Measurements from ENCODE around the gene ROBO1. TPM values are rescaled to one million over a fixed set of nuclear protein-coding genes. Genes with fewer than 3 reads are reported as not detected.

Gene ROBO1
- total RNA-seq, result 10 to 100 TPM in 3 of 4 donors, 1 to 10 TPM in 1; 8.6 to 26.3 (median 16.6) TPM

DNA sequence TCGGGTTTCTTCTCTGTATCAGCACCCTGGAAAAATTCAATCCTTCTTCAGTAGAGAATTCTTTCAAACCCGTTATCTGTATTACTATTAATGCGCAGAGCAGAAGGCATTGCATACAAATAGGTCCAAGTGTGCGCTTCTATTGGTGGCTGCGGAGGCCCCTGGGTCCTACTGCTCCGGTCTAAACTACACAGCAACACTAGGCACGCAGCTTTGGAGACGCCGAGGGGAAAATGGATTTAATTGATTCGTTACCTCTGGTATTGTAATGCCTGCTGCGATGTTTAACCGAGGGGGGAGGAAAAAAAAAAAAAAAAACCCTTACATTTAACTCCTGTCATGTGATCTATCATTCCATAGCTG, at the start of gene ROBO1:
Gene ROBO1 (minus strand): TSS at position 94 of the 363 bp plus-strand sequence.
- no peak for DNase-seq
- H3K27ac ChIP-seq, result no peak within 1 kb of the TSS
- no peak within 1 kb of the TSS for H3K4me3 ChIP-seq (replicated peaks in 1 of 3)
- H3K9me3 ChIP-seq, result no peaks in the 10 kb centered on the region
- peaks cover 7 to 18% of the 10 kb centered on the region in 2 donors for H3K4me1 ChIP-seq
- no peak for TF ChIP-seq POLR2A (IDR thresholded peaks at IDR 0.05)
- no peak for TF ChIP-seq CTCF (IDR thresholded peaks at IDR 0.05)
- 4 to 5% methylated on average over 12 of the region's 12 CpGs for WGBS, 2 donors
- no peaks in the 10 kb centered on the region for H3K36me3 ChIP-seq
- H3K27me3 ChIP-seq, result no peaks in the 10 kb centered on the region
- intact Hi-C loops (cut with DNase I), result no loop called here

DNA sequence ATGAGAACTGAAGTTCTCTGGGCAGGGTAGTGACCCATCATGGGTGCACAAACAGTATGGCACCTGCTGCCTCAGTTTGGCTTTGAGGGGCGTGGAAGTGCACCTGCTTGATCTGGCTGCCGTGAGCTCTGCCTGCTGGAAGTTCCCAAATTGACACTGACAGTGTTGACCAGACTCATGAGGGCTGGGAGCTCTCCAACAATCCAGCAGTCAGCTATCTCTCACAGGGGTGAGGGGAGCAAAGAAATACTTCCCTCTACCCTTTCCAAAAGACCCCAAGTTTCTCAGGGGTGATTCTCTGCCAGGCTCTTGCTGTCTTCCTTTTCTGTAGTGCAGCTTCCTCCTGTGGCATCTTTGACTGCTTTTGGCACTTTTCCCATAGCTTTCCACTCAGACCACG, 49.4 kb upstream of the ROBO1 start:
- TF ChIP-seq POLR2A (IDR thresholded peaks at IDR 0.05) (no peak), CTCF (IDR thresholded peaks at IDR 0.05) (no peak)
- H3K9me3 ChIP-seq, result no peaks in the 10 kb centered on the region
- WGBS, 2 donors, result 46 to 69% methylated on average over 3 of the region's 3 CpGs
- no peak overlapping the region for H3K4me3 ChIP-seq (replicated peaks in 1 of 3)
- no peaks in the 10 kb centered on the region for H3K36me3 ChIP-seq
- intact Hi-C loops (cut with DNase I), result no loop called here
- no peaks in the 10 kb centered on the region for H3K27me3 ChIP-seq
- DNase-seq, result no peak
- H3K27ac ChIP-seq, result no peak overlapping the region
- H3K4me1 ChIP-seq, result no peaks in the 10 kb centered on the region

DNA sequence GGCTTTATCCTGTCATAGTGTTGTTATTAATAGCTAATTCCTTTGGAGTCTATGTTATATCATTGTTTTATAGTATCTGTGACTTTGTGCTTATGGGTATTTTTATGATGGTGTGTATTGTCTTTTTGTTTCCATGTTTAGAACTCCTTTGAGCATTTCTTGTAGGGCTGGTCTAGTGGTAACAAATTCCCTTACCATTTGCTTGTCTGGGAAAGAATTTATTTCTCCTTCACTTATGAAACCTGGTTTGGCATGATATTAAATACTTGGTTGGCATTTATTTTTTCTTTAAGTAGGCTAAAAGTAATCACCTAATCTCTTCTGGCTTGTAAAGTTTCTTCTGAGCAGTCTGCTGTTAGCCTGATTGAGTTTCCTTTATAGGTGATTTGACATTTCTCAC, 47.7 kb upstream of the ROBO1 start:
- Histone ChIP-seq H3K4me1 (no peaks in the 10 kb centered on the region), H3K27ac (no peak overlapping the region), H3K4me3 (replicated peaks in 1 of 3) (no peak overlapping the region), H3K36me3 (no peaks in the 10 kb centered on the region), H3K9me3 (no peaks in the 10 kb centered on the region), H3K27me3 (no peaks in the 10 kb centered on the region)
- intact Hi-C loops (cut with DNase I), result no loop called here
- TF ChIP-seq POLR2A (IDR thresholded peaks at IDR 0.05) (no peak), CTCF (IDR thresholded peaks at IDR 0.05) (no peak)
- no peak for DNase-seq

GRCh38 chr3:79810581-79810980, 42.8 kb upstream of the ROBO1 start:
- Histone ChIP-seq H3K4me3 (replicated peaks in 1 of 3) (no peak overlapping the region), H3K27me3 (no peaks in the 10 kb centered on the region), H3K27ac (no peak overlapping the region), H3K9me3 (no peaks in the 10 kb centered on the region), H3K4me1 (no peaks in the 10 kb centered on the region), H3K36me3 (no peaks in the 10 kb centered on the region)
- TF ChIP-seq POLR2A (IDR thresholded peaks at IDR 0.05) (no peak), CTCF (IDR thresholded peaks at IDR 0.05) (no peak)
- no peak for DNase-seq
- WGBS, 2 donors, result 25 to 38% methylated on average over 1 of the region's 1 CpG
- intact Hi-C loops (cut with DNase I), result no loop called here

- WGBS, 2 donors, result 81 to 83% methylated on average over 3 of the region's 3 CpGs
- intact Hi-C loops (cut with DNase I), result no loop called here
These were observed 42.3 kb upstream of the ROBO1 start for GRCh38 chr3:79810092-79810491.

More at GRCh38 chr3:79810092-79810491, 42.3 kb upstream of the ROBO1 start:
- H3K36me3 ChIP-seq, result no peaks in the 10 kb centered on the region
- no peaks in the 10 kb centered on the region for H3K27me3 ChIP-seq
- no peaks in the 10 kb centered on the region for H3K4me1 ChIP-seq
- H3K27ac ChIP-seq, result no peak overlapping the region
- DNase-seq, result no peak
- H3K9me3 ChIP-seq, result no peaks in the 10 kb centered on the region
- no peak overlapping the region for H3K4me3 ChIP-seq (replicated peaks in 1 of 3)
- TF ChIP-seq POLR2A (IDR thresholded peaks at IDR 0.05), result no peak
- TF ChIP-seq CTCF (IDR thresholded peaks at IDR 0.05), result no peak

Measured in thyroid gland (tissue), 4 donors.